ENCODE measurements around the gene ICA1.

Gene ICA1

DNA sequence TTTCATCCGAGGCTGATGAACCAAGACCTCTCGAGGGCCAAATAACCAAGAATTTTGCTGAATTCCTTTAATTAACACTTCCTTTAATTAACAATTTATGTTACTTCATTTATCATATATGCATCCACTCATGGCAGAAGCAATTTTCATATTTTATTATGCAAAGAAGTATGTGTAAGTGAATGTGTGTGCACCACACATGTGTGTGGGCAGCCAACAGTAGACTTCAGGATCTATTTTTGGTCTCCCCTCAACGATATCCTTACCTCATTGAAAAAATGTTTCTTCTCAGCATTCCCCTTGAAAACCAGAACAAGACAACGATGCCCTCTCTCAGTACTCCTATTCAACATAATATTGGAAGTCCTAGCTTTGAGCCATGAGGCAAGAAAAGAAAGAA, 96.8 kb downstream of the ICA1 start:
- no peak for DNase-seq (ENCODE audit: extremely low read depth in 1 of 2, low read depth in 1 of 2)

- DNase-seq (ENCODE audit: extremely low read depth in 1 of 2, low read depth in 1 of 2), result no peak
These were observed 99.8 kb downstream of the ICA1 start for GRCh38 chr7:8162181-8162580.

GRCh38 chr7:8161364-8161828, 100.6 kb downstream of the ICA1 start:
- DNase-seq (ENCODE audit: extremely low read depth in 1 of 2, low read depth in 1 of 2), result no peak

DNA sequence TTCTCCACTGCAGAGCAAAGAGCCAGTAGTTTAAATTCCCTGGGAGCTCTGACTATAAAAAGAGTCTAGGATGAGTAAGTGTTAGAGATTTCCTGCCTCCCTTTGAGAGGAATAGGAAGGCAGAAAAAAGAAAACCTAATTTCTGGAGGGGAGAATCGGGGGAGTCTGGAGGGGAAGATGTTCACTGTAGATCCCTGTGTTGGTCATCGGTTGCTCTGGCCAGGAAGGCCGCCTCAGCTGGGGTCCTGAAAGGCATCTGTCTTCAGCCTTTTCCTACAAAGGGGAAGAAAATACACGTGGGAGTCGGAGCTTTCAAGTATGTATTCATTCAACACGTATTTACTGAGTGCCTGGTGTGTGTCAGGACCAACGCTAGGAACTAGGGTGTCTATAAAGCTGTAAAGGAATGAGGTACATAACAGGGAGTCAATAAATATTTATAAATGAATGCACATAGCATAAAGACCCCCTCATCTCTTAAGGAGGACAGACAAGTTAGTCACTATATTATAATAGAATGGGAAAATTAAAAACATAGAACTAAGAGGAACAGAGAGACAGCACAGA, 101.1 kb downstream of the ICA1 start:
- no peak for DNase-seq (ENCODE audit: extremely low read depth in 1 of 2, low read depth in 1 of 2)

DNA sequence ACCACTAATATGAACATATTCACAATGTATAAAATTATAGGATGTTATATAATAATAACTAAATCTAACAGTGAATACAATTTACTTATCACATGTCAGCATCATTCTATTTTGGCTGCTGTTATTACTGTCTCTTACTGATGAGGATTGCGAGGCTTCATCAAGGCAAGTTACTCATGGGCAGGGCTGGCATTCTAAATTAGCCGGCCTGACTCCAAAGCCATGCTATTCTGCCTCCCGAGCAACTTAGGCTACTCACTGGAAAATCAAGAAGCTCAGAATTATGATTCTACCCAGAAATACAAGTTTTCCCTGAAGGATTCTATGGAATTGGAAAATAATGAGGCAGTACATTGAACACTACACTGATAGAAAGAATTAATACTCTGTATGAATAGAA, 101.7 kb downstream of the ICA1 start:
- no peak for DNase-seq (ENCODE audit: extremely low read depth in 1 of 2, low read depth in 1 of 2)

DNA sequence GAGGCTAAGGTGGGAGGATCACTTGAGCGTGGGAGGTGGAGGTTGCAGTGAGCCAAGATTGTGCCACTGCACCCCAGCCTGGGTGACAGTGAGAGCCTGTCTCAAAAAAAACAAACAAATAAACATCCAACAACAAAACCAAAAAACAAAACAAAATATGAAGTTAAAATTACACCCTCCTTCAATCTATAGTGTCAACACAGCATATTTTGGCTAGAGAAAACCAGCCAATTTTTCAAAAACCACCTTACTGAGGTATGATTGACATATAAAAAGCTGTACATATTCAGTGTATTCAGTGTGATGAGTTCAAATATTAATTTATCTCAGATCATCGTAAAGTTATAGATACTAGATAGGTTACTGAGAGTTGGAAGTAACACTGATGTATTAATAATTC, 102.4 kb downstream of the ICA1 start:
- no peak for DNase-seq (ENCODE audit: extremely low read depth in 1 of 2, low read depth in 1 of 2)

GRCh38 chr7:8157296-8157695, 104.7 kb downstream of the ICA1 start:
- DNase-seq (ENCODE audit: extremely low read depth in 1 of 2, low read depth in 1 of 2), result no peak

DNA sequence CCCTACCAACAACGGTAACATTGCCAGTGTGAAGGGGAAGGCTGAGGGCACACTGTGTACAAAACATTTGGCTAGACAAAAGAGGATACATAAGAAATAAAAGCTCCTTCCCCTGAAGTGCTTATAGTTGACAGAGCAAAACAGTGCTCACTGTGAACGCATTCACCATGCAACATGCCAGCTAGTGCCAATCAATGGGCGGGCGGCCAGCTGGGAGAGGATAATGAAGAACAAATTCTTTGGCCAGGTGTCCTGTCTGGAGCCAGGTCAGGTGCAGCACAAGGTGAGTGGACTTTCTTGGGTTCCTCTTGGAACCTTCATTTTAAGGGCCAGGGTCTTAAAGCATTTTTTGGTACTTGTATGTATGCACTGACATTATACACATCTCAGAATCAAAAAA, 106.1 kb downstream of the ICA1 start:
- DNase-seq (ENCODE audit: extremely low read depth in 1 of 2, low read depth in 1 of 2), result no peak

DNA sequence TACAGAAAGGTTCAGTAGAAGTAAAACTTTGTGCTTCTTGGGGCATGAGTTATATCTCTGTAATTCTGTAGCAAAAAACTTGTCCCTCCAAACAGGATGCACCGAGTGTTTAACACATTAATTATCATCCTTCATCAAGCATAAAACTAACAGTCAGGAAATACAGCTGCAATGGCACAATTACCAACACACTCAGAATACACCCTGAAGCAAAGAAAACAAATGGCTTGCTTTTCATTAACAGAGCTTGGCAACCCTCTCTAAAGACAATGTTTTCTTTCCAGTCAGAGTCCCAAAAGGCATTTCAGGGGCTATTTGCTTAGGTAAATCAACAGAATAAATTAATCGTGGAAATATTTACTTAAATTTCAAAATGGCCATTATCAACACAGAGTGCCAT, 107.7 kb downstream of the ICA1 start:
- DNase-seq (ENCODE audit: extremely low read depth in 1 of 2, low read depth in 1 of 2), result no peak

- no peak for DNase-seq (ENCODE audit: extremely low read depth in 1 of 2, low read depth in 1 of 2)
These were observed 109.3 kb downstream of the ICA1 start for GRCh38 chr7:8152489-8153192.

- DNase-seq (ENCODE audit: extremely low read depth in 1 of 2, low read depth in 1 of 2), result no peak
These were observed 110.7 kb downstream of the ICA1 start for GRCh38 chr7:8151161-8151725.

GRCh38 chr7:8149222-8149621, 112.7 kb downstream of the ICA1 start:
- DNase-seq (ENCODE audit: extremely low read depth in 1 of 2, low read depth in 1 of 2), result no peak

DNA sequence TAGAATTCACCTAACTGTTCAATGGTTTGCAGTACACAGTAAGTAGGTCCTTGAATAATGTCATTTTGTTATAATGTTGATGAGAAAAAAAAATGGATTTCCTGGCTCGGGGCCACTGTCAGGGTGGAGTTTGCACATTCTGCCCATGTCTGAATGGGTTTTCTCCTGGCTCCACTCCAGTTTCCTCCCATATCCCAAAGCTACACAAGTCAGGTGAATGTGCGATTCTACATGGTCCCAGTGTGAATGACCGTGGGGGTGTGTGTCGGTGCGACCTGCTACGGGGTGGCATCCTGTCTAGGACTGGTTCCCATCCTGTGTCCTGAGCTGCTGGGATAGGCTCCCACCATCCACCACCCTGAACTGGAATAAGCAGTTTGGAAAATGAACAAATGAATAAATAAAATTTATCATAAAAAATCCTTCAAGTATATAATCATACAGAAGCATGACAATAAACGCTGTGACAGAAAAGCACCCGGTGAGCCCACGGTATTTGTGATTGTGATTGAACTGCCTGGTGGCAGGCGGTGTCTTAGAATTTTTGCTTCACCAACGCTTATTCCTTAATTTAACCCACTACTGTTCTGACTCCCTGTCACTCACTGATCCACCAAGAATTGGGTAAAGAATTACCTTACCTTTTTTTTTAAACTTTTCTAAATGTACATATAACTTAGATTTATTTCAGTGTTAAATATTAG, 114.1 kb downstream of the ICA1 start:
- no peak for DNase-seq (ENCODE audit: extremely low read depth in 1 of 2, low read depth in 1 of 2)

DNA sequence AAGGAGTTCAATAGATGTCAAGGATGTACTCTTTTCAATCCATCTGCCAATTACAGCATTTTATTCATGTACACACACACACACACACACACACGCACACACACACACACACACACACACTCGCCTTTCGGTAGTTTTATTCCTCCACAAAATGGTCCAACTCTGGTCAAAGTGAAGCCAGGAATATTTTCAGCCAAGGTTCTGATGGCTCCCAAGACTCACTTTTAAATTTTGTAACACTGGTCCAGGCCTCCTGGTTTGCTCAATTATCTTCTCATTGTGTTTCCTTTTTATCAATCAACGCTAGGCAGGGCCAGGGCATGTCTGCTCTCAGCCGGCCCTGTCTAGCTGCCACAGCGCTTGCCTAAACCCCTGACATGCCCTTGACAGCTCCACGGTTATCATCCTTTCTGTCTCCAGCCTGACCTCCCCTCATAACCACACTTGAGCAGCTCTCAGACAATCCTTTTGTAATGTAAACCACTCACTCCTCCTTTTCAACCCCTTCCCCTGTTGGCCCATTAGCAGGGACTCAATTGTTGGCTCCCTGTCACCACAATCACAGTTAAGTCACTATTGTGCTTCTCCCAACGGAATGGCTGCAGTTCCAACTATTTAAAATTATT, 115.1 kb downstream of the ICA1 start:
- no peak for DNase-seq (ENCODE audit: extremely low read depth in 1 of 2, low read depth in 1 of 2)

- no peak for DNase-seq (ENCODE audit: extremely low read depth in 1 of 2, low read depth in 1 of 2)
These were observed 115.7 kb downstream of the ICA1 start for GRCh38 chr7:8146106-8146787.

- no peak for DNase-seq (ENCODE audit: extremely low read depth in 1 of 2, low read depth in 1 of 2)
These were observed 117.1 kb downstream of the ICA1 start for GRCh38 chr7:8144856-8145255.

- no peak for DNase-seq (ENCODE audit: extremely low read depth in 1 of 2, low read depth in 1 of 2)
These were observed 118.7 kb downstream of the ICA1 start for GRCh38 chr7:8143151-8143874.

GRCh38 chr7:8142477-8142876, 119.5 kb downstream of the ICA1 start:
- DNase-seq (ENCODE audit: extremely low read depth in 1 of 2, low read depth in 1 of 2), result no peak

DNA sequence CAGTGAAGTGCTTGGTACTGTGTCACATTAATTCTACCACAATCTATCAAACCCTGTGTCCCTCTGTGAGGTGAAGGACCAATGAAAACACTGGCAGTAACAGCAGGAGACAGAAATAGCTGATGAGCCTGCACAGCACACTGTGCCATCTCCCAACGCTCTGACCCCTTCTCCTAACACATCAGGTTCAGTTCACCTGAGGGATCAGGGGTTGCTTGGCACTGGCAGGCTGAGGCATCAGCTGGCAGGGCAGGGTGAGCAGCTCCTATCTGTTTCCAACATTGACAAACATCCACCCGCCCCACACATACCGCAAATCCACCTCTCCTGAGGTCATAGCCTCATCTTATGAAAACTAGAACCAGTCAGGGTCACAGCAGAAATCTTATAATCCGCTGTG, 120.9 kb downstream of the ICA1 start:
- no peak for DNase-seq (ENCODE audit: extremely low read depth in 1 of 2, low read depth in 1 of 2)

DNA sequence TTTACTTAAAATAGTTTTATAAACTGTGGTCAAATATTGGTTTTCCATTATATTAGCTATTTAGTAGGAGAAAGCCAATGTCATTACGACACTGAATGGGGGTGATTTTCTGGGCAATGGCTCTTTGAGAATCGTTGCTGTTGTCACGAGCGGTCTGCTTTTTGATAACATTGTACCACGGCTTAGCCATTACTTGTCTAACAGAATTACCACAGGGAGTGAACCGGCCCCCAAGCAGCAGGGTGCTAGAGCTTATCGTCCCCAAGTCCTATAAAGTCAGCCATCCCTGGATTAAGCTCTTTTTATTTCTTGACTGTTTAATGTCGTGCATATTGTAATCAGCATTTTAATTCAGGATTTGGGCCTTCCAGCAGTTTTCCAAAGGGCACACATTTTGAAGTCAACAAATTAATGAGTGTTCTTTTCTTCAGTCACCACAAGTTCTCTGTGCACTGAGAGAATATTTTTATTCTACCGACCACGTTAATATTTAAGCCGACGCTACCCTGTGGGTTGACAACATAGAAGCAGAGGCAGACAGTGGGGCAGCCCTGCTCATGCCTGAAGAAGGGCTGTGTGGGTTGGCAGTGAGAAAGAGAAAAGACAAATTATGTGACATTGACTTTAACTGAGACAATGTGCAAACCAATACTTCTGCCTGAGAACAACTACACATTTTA, 125.8 kb downstream of the ICA1 start:
- DNase-seq (ENCODE audit: extremely low read depth in 1 of 2, low read depth in 1 of 2), result no peak
